GM19395 (cell line): ENCODE data around the gene TMCO4.
"Not testable (repeated sequence)": the region's sequence is repeated elsewhere in the genome, so short reads cannot be mapped to it uniquely, and the experiment has no call there.

Source experiments
- ATAC-seq: cut with Tn5 transposase; IDR thresholded peaks from one replicate; pipeline ENCODE4 v1.9.1; 2021; ENCODE audit warnings: mild to moderate bottlenecking, moderate library complexity; ENCODE audit not compliant: unreplicated experiment

The TMCO4 gene

GRCh38 chr1:19814244-19814661 lies 14.5 kb upstream of the TMCO4 start:
- ATAC-seq, result no peak

GRCh38 chr1:19813643-19813960 lies 13.9 kb upstream of the TMCO4 start:
- no peak for ATAC-seq

- no peak for ATAC-seq
These were observed 13.3 kb upstream of the TMCO4 start for GRCh38 chr1:19812875-19813642.

GRCh38 chr1:19811206-19811851 lies 11.6 kb upstream of the TMCO4 start:
- ATAC-seq, result no peak

- no peak for ATAC-seq
These were observed 9.5 kb upstream of the TMCO4 start for GRCh38 chr1:19809044-19809750.

GRCh38 chr1:19808351-19808750 lies 8.6 kb upstream of the TMCO4 start:
- ATAC-seq, result no peak

- no peak for ATAC-seq
These were observed 5.1 kb upstream of the TMCO4 start for GRCh38 chr1:19804831-19805251.

- no peak for ATAC-seq
These were observed 2.6 kb upstream of the TMCO4 start for GRCh38 chr1:19802269-19802668.

GRCh38 chr1:19800076-19800804 lies 524 bp upstream of the TMCO4 start:
- peak; percentile 49 for ATAC-seq

GRCh38 chr1:19798486-19799229 lies 1.1 kb downstream of the TMCO4 start:
- no peak for ATAC-seq

GRCh38 chr1:19797827-19798226 lies 1.9 kb downstream of the TMCO4 start:
- no peak for ATAC-seq

- no peak for ATAC-seq
These were observed 5.1 kb downstream of the TMCO4 start for GRCh38 chr1:19794583-19794982.

GRCh38 chr1:19793360-19794046 lies 6.2 kb downstream of the TMCO4 start:
- ATAC-seq, result no peak

GRCh38 chr1:19792237-19793002 lies 7.3 kb downstream of the TMCO4 start:
- ATAC-seq, result no peak

GRCh38 chr1:19790061-19790975 lies 9.4 kb downstream of the TMCO4 start:
- ATAC-seq, result not testable (repeated sequence)

- no peak for ATAC-seq
These were observed 12.7 kb downstream of the TMCO4 start for GRCh38 chr1:19786988-19787423.

- ATAC-seq, result no peak
These were observed 14.1 kb downstream of the TMCO4 start for GRCh38 chr1:19785660-19786059.

GRCh38 chr1:19780267-19780877 lies 19.3 kb downstream of the TMCO4 start:
- no peak for ATAC-seq
